ENCODE results near the gene SV2C. TPM values are rescaled to one million over a fixed set of nuclear protein-coding genes. Genes with fewer than 3 reads are reported as not detected.
"Not testable (repeated sequence)": the region's sequence is repeated elsewhere in the genome, so short reads cannot be mapped to it uniquely, and the experiment has no call there.

SV2C gene
- total RNA-seq, 1 donor from 2014 or later = 17.8 TPM

- no peak overlapping the region for H3K27ac Mint-ChIP-seq (ENCODE audit: unreplicated experiment)
- H3K36me3 Mint-ChIP-seq (ENCODE audit: unreplicated experiment) = no peaks in the 10 kb centered on the region
- H3K4me3 Mint-ChIP-seq (ENCODE audit: unreplicated experiment) = no peak overlapping the region
- H3K27me3 Mint-ChIP-seq (ENCODE audit: unreplicated experiment) = no peaks in the 10 kb centered on the region
- DNase-seq = no peak
- no peaks in the 10 kb centered on the region for H3K4me1 Mint-ChIP-seq (ENCODE audit: low read depth, unreplicated experiment)
- TF ChIP-seq CTCF (IDR thresholded peaks at IDR 0.05; ENCODE audit: partially characterized antibody, unreplicated experiment) = no peak
- peaks cover 4% of the 10 kb centered on the region for H3K9me3 Mint-ChIP-seq (ENCODE audit: unreplicated experiment)
Measured at GRCh38 chr5:76310208-76310607, 227.0 kb downstream of the SV2C start.

- no peaks in the 10 kb centered on the region for H3K4me1 Mint-ChIP-seq (ENCODE audit: low read depth, unreplicated experiment)
- H3K4me3 Mint-ChIP-seq (ENCODE audit: unreplicated experiment) = no peak overlapping the region
- no peak for DNase-seq
- no peak overlapping the region for H3K27ac Mint-ChIP-seq (ENCODE audit: unreplicated experiment)
- H3K9me3 Mint-ChIP-seq (ENCODE audit: unreplicated experiment) = peaks cover 4% of the 10 kb centered on the region
- H3K27me3 Mint-ChIP-seq (ENCODE audit: unreplicated experiment) = no peaks in the 10 kb centered on the region
- no peak for TF ChIP-seq CTCF (IDR thresholded peaks at IDR 0.05; ENCODE audit: partially characterized antibody, unreplicated experiment)
- no peaks in the 10 kb centered on the region for H3K36me3 Mint-ChIP-seq (ENCODE audit: unreplicated experiment)
Measured at GRCh38 chr5:76312783-76313182, 229.6 kb downstream of the SV2C start.

- Mint-ChIP-seq H3K4me1 (ENCODE audit: low read depth, unreplicated experiment) (no peaks in the 10 kb centered on the region), H3K27me3 (ENCODE audit: unreplicated experiment) (no peaks in the 10 kb centered on the region), H3K27ac (ENCODE audit: unreplicated experiment) (no peak overlapping the region), H3K9me3 (ENCODE audit: unreplicated experiment) (peaks cover 3% of the 10 kb centered on the region), H3K4me3 (ENCODE audit: unreplicated experiment) (no peak overlapping the region), H3K36me3 (ENCODE audit: unreplicated experiment) (no peaks in the 10 kb centered on the region)
- TF ChIP-seq CTCF (IDR thresholded peaks at IDR 0.05; ENCODE audit: partially characterized antibody, unreplicated experiment) = no peak
- DNase-seq = no peak
Measured at GRCh38 chr5:76314643-76315042, 231.5 kb downstream of the SV2C start.

- Mint-ChIP-seq H3K27ac (ENCODE audit: unreplicated experiment) (no peak overlapping the region), H3K9me3 (ENCODE audit: unreplicated experiment) (peaks cover 9% of the 10 kb centered on the region), H3K36me3 (ENCODE audit: unreplicated experiment) (no peaks in the 10 kb centered on the region), H3K4me3 (ENCODE audit: unreplicated experiment) (no peak overlapping the region), H3K27me3 (ENCODE audit: unreplicated experiment) (no peaks in the 10 kb centered on the region), H3K4me1 (ENCODE audit: low read depth, unreplicated experiment) (no peaks in the 10 kb centered on the region)
- no peak for TF ChIP-seq CTCF (IDR thresholded peaks at IDR 0.05; ENCODE audit: partially characterized antibody, unreplicated experiment)
- no peak for DNase-seq
Measured at GRCh38 chr5:76319673-76320072, 236.5 kb downstream of the SV2C start.

GRCh38 chr5:76323494-76323893 is 240.3 kb downstream of the SV2C start:
- not testable (repeated sequence) for H3K36me3 Mint-ChIP-seq (ENCODE audit: unreplicated experiment); DNase-seq; H3K9me3 Mint-ChIP-seq (ENCODE audit: unreplicated experiment); H3K27me3 Mint-ChIP-seq (ENCODE audit: unreplicated experiment); H3K4me3 Mint-ChIP-seq (ENCODE audit: unreplicated experiment)
- peaks cover 34% of the 10 kb centered on the region for H3K4me1 Mint-ChIP-seq (ENCODE audit: low read depth, unreplicated experiment)
- H3K27ac Mint-ChIP-seq (ENCODE audit: unreplicated experiment) = peak overlapping the region; percentile 77

GRCh38 chr5:76325326-76325725 is 242.1 kb downstream of the SV2C start:
- peaks cover 4% of the 10 kb centered on the region for H3K27me3 Mint-ChIP-seq (ENCODE audit: unreplicated experiment)
- peak overlapping the region; percentile 92 for H3K27ac Mint-ChIP-seq (ENCODE audit: unreplicated experiment)
- peak overlapping the region; percentile 79 for H3K4me3 Mint-ChIP-seq (ENCODE audit: unreplicated experiment)
- no peak for DNase-seq
- H3K4me1 Mint-ChIP-seq (ENCODE audit: low read depth, unreplicated experiment) = peaks cover 36% of the 10 kb centered on the region
- no peaks in the 10 kb centered on the region for H3K36me3 Mint-ChIP-seq (ENCODE audit: unreplicated experiment)
- TF ChIP-seq CTCF (IDR thresholded peaks at IDR 0.05; ENCODE audit: partially characterized antibody, unreplicated experiment) = no peak
- H3K9me3 Mint-ChIP-seq (ENCODE audit: unreplicated experiment) = peaks cover 9% of the 10 kb centered on the region

Data from glutamatergic neuron (in vitro differentiated cells).